ENCODE results near the gene AMIGO1.
"Not testable (repeated sequence)": the region's sequence is repeated elsewhere in the genome, so short reads cannot be mapped to it uniquely, and the experiment has no call there.

Gene AMIGO1

GRCh38 chr1:109483672-109484518 is 25.6 kb downstream of the AMIGO1 start, which contains the start of gene ATXN7L2:
TSS of gene ATXN7L2 (plus strand) at chr1:109483905. CDS start at chr1:109483954, 49 bp downstream.
- peak; percentile 82 for DNase-seq (ENCODE audit: low read depth)

DNA sequence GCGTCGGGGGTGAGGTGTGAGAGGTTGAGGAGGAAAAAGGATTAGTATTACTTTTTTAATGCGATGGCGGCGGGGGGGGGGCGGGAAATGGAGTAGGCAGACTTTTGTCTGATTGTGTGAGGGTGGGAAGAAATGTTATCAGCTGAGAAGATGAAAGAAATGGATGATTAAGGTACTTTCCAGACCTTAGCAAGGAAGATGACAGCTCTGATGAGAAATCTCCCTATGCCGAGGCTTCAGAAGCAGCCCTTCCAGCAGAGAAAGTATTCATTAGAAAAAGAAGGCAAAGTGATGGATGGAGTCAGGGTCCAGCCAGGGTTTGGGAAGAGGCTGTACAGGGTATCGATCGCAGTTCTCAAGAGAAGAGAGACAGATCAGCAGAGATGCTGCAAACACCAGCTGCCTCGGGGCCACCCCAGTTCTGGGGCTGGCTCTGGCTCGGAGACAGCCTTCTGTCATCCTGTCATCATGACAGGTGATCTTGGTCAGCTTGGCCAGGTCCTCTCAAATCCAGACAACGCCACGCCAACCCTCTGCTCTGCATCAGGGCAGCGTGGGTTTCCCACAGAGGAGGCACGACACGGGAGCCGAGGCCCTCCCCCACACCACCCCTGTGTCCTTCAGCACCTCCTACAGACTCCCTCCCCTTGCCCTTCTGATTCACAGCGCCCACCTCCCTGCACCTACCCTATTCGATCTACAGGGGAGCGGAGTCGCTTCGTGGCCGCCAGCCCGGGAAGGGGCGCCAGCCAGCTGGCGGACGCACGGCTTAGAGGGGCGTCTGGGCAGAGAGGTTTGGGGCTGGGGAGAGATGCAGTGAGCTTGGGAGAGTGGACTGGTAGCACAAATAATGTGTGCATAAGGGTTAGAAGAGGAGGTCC is 26.5 kb downstream of the AMIGO1 start:
- DNase-seq (ENCODE audit: low read depth): no peak

DNA sequence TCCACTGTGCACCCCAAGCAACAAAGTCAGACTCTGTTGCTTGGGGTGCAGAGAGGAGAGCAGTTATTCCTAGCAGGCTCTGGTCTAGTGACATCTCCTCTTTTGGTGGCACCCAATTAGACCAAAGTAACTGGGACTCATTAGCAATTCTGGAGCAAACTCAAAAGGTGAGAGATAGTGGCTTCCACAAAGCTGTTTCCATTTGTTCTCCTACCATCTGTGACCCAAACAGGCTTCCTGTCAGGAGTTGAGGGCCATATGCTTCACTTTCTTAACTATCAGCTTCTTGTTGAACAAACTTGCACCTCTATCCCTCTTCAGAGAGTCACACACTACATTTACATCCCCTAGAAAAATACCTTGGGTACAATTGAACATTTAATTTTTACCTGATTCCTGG is 27.3 kb downstream of the AMIGO1 start:
- no peak for DNase-seq (ENCODE audit: low read depth)

- DNase-seq (ENCODE audit: low read depth): no peak
Observed at GRCh38 chr1:109481646-109482045, 27.9 kb downstream of the AMIGO1 start.

DNA sequence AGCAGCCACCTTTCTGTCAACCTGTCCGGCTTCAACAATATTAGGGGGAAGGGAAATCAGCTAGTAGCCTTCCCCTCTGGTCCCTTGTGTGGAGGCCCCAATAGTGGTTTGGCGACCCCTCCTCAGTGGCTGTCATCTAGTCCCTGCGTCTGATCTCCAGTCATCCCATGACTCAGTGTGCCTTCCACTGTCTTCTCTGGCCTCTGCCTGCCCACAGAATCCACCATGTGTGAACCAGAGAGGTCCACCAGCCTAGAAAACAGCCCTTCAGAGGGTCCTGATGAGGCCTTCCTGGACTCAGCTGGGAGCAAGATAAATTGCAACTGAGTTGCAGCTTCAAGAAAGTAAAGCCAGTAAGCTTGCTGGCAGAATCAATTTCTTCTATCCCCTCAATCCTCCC is 29.6 kb downstream of the AMIGO1 start:
- no peak for DNase-seq (ENCODE audit: low read depth)

- DNase-seq (ENCODE audit: low read depth): no peak
Observed at GRCh38 chr1:109479311-109479710, 30.2 kb downstream of the AMIGO1 start.

DNA sequence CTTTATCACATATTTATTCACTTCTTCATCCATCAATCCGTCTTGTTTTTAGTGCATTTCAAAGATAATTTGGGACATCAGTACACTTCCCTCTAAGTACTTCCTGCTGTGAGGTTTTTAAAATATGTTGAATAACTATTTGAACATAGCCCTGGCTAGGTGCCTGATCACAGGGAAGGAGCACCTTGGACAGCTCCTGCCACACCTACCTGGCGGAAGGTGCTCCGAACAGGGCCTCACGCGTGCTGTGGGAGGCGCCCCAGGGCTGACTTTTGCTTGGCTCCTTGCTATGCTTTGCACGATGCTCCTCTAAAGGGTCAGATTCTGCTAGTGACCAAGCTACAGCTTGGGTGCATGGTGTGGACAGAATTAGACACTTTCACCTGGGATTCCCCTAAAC is 30.7 kb downstream of the AMIGO1 start:
- no peak for DNase-seq (ENCODE audit: low read depth)

GRCh38 chr1:109477821-109478220 is 31.7 kb downstream of the AMIGO1 start:
- DNase-seq (ENCODE audit: low read depth): no peak

DNA sequence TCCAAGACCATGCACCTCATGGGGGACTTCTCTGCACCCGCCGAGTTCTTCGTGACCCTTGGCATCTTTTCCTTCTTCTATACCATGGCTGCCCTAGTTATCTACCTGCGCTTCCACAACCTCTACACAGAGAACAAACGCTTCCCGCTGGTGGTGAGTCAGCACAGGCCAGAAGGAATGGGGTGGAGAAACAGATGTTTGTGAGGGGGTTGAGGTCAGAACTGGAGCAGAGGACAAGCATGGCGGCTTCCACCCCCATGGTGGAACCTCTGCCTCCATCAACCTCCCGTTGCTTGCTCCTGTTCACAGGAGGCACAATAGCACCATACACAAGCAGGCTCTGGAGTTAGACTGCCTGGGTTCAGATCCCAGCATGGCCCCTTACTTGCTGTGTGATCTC is 32.7 kb downstream of the AMIGO1 start:
- no peak for DNase-seq (ENCODE audit: low read depth)

- DNase-seq (ENCODE audit: low read depth): no peak
Observed at GRCh38 chr1:109475261-109475660, 34.3 kb downstream of the AMIGO1 start.

- no peak for DNase-seq (ENCODE audit: low read depth)
Observed at GRCh38 chr1:109474697-109475096, 34.8 kb downstream of the AMIGO1 start.

- DNase-seq (ENCODE audit: low read depth): not testable (repeated sequence)
Observed at GRCh38 chr1:109473284-109474057, 36.1 kb downstream of the AMIGO1 start.

DNA sequence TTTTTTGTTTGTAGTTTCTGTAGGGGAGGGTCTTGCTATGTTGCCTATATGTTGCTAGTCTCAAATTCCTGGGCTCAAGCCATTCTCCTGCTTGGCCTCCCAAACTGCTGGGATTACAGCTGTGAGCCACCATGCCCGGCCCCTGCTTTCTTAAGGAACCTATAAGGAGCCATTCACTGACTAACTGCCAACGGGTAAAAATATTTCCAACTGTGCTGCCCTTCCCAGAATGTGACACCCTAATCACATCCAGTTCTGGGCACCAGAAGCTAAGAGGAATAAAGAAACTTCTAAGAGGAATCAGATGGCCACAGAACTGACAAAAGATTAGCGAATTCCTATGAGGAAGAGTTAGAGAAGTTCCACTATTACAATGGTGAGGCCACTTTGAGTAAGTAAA is 36.7 kb downstream of the AMIGO1 start:
- no peak for DNase-seq (ENCODE audit: low read depth)

- DNase-seq (ENCODE audit: low read depth): no peak
Observed at GRCh38 chr1:109470245-109470644, 39.3 kb downstream of the AMIGO1 start.

DNA sequence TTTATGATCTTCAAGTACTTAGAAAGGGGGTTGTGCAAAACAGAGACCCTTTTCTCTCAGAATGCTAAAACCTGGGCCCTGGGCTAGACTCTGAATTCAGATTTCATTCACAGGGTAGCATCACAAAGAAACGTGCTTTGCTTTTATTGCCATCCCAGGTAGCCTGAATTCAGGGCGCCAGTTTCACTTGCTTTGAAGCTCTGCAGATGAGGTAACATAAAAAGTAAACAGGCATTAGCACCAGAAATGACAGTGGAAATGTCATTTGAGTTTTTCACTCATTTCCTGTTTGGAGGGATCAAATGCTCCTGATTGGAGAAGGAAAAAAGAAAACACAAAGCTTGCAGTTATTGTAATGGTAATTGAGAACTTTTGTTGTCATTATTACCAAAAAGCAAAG is 40.6 kb downstream of the AMIGO1 start:
- no peak for DNase-seq (ENCODE audit: low read depth)

DNA sequence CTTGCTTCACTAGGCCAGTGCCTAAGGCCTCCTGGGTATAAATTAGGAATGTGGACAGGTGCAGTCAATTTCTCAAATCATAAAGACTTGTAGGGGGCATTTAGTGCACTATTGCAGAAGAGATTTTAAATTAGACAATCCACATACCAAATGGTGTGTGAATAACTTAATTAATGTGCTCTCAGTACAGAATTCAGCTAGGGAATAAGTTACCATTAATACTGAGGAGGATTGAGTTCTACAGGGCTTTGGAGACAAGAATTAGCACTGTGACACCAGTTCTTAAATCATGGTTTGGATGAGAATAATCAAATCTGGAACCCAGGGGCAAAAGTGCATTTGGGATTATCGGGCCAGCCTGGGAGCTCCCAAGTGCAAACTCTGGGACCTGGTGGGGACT is 41.5 kb downstream of the AMIGO1 start:
- DNase-seq (ENCODE audit: low read depth): no peak

- no peak for DNase-seq (ENCODE audit: low read depth)
Observed at GRCh38 chr1:109467301-109467777, 42.2 kb downstream of the AMIGO1 start.

GRCh38 chr1:109466452-109467300 is 42.9 kb downstream of the AMIGO1 start, which contains the start of gene SYPL2:
TSS of gene SYPL2 (plus strand) at chr1:109466546. CDS start at chr1:109466844, 298 bp downstream.
- no peak for DNase-seq (ENCODE audit: low read depth)

- no peak for DNase-seq (ENCODE audit: low read depth)
Observed at GRCh38 chr1:109466125-109466451, 43.4 kb downstream of the AMIGO1 start.

GRCh38 chr1:109457819-109458218 is 51.7 kb downstream of the AMIGO1 start:
- no peak for DNase-seq (ENCODE audit: low read depth)

- DNase-seq (ENCODE audit: low read depth): no peak
Observed at GRCh38 chr1:109454497-109455133, 54.9 kb downstream of the AMIGO1 start.

All from GM04504 (cell line).